Mesenchymal stem cell (in vitro differentiated cells and primary cell): Measurements from ENCODE around the gene NEK2.

Experiments
- DNase-seq: peaks from one replicate; pipeline ENCODE4 v3.0.0-alpha.2; 2013
- H2AFZ ChIP-seq: one replicate; pipeline ENCODE4 v1.6.1; 2013; ENCODE audit warnings: low read depth, mild to moderate bottlenecking, control low read depth, inconsistent platforms, low read length, moderate library complexity
- H2AK5ac ChIP-seq: 2 replicates; pipeline ENCODE4 v1.6.1; 2013; ENCODE audit warnings: low read length, moderate library complexity, mild to moderate bottlenecking, inconsistent platforms; ENCODE audit not compliant: severe bottlenecking
- H2BK120ac ChIP-seq: one replicate; pipeline ENCODE4 v1.6.1; 2013; ENCODE audit warnings: low read depth, mild to moderate bottlenecking, inconsistent platforms, low read length, moderate library complexity
- H2BK12ac ChIP-seq, 2 experiments: one replicate each; pipeline ENCODE4 v1.6.1; 2013; ENCODE audit warnings: inconsistent platforms in 2 of 2, low read length in 2 of 2, mild to moderate bottlenecking in 2 of 2, moderate library complexity in 2 of 2, control low read depth in 1 of 2
- H2BK15ac ChIP-seq: one replicate; pipeline ENCODE4 v1.6.1; 2013; ENCODE audit warnings: mild to moderate bottlenecking, low read depth, inconsistent platforms; ENCODE audit not compliant: poor library complexity, severe bottlenecking
- H2BK5ac ChIP-seq: 2 replicates; pipeline ENCODE4 v1.6.1; 2013; ENCODE audit warnings: low read depth, mild to moderate bottlenecking, low read length, control low read depth, inconsistent platforms; ENCODE audit not compliant: poor library complexity, severe bottlenecking
- H3K14ac ChIP-seq, 2 experiments: one replicate each; pipeline ENCODE4 v1.6.1; 2013; ENCODE audit warnings: inconsistent platforms in 2 of 2, low read length in 2 of 2, control low read depth in 1 of 2, mild to moderate bottlenecking in 1 of 2, moderate library complexity in 1 of 2
- H3K18ac ChIP-seq, 2 experiments: one replicate each; pipeline ENCODE4 v1.6.1; 2013; ENCODE audit warnings: inconsistent platforms in 2 of 2, low read length in 2 of 2, control low read depth in 1 of 2, low read depth in 1 of 2, mild to moderate bottlenecking in 1 of 2
- H3K23ac ChIP-seq, 2 experiments: one replicate each; pipeline ENCODE4 v1.6.1; 2013; ENCODE audit warnings: inconsistent platforms in 2 of 2, low read length in 2 of 2, mild to moderate bottlenecking in 2 of 2, moderate library complexity in 2 of 2, control low read depth in 1 of 2
- H3K27ac ChIP-seq: 2 replicates; pipeline ENCODE4 v1.5.1; 2013; ENCODE audit warnings: mild to moderate bottlenecking, moderate library complexity, low read length, control low read depth, inconsistent platforms; ENCODE audit not compliant: poor library complexity, severe bottlenecking
- H3K27me3 ChIP-seq, 2 experiments: 2 replicates each; pipeline versions ENCODE4 v1.6.1 to v1.7.0; 2013; ENCODE audit warnings: low read length in 2 of 2, mild to moderate bottlenecking in 2 of 2, moderate library complexity in 2 of 2, control low read depth in 1 of 2, inconsistent platforms in 1 of 2; ENCODE audit not compliant: control insufficient read depth in 1 of 2, insufficient read depth in 1 of 2
- H3K36me3 ChIP-seq, 2 experiments: 2 replicates each; pipeline versions ENCODE4 v1.6.1 to v1.7.0; 2013; ENCODE audit warnings: low read length in 2 of 2, control low read depth in 1 of 2, inconsistent platforms in 1 of 2, low read depth in 1 of 2, mild to moderate bottlenecking in 1 of 2; ENCODE audit not compliant: insufficient read depth in 2 of 2, control insufficient read depth in 1 of 2
- H3K4ac ChIP-seq, 2 experiments: one replicate each; pipeline ENCODE4 v1.6.1; 2013; ENCODE audit warnings: inconsistent platforms in 2 of 2, low read length in 2 of 2, mild to moderate bottlenecking in 2 of 2, moderate library complexity in 2 of 2, control low read depth in 1 of 2, low read depth in 1 of 2
- H3K4me1 ChIP-seq: 2 replicates; pipeline ENCODE4 v1.6.1; 2013; ENCODE audit warnings: low read depth, low read length, control low read depth; ENCODE audit not compliant: control insufficient read depth, insufficient read depth
- H3K4me2 ChIP-seq: 2 replicates; pipeline ENCODE4 v1.6.1; 2013; ENCODE audit warnings: low read length, mild to moderate bottlenecking, inconsistent platforms; ENCODE audit not compliant: poor library complexity, severe bottlenecking
- H3K4me3 ChIP-seq, 2 experiments: 2 replicates each; pipeline versions ENCODE4 v1.5.1 to v1.7.0; 2013; ENCODE audit warnings: low read length in 2 of 2, mild to moderate bottlenecking in 2 of 2, control low read depth in 1 of 2, low read depth in 1 of 2; ENCODE audit not compliant: insufficient read depth in 1 of 2
- H3K79me1 ChIP-seq: replicated peaks from 2 replicates; pipeline ENCODE4 v1.6.1; 2013; ENCODE audit warnings: mild to moderate bottlenecking, control low read depth, low read length, inconsistent platforms; ENCODE audit not compliant: poor library complexity, severe bottlenecking
- H3K9ac ChIP-seq: 2 replicates; pipeline ENCODE4 v1.7.0; 2013; ENCODE audit warnings: mild to moderate bottlenecking, low read length, moderate library complexity
- H3K9me3 ChIP-seq: 2 replicates; pipeline ENCODE4 v1.7.0; 2013; ENCODE audit warnings: mild to moderate bottlenecking, low read length; ENCODE audit not compliant: control insufficient read depth
- H4K8ac ChIP-seq: one replicate; pipeline ENCODE4 v1.6.1; 2013; ENCODE audit warnings: inconsistent platforms, mild to moderate bottlenecking, low read length, moderate library complexity
- H4K91ac ChIP-seq: one replicate; pipeline ENCODE4 v1.6.1; 2013; ENCODE audit warnings: mild to moderate bottlenecking, low read length, inconsistent platforms
- WGBS: methylation state at CpG from one replicate; pipeline ENCODE4 v1.1.7; 2013; ENCODE audit warnings: mixed read lengths; 5-methylcytosine and 5-hydroxymethylcytosine counted together

NEK2 gene

GRCh38 chr1:211639475-211640300 lies 35.7 kb downstream of the NEK2 start:
- H3K79me1 ChIP-seq, result peaks cover 2% of the 10 kb centered on the region
- peak overlapping the region; percentile 76 for H3K27ac ChIP-seq
- no peaks in the 10 kb centered on the region for H3K9me3 ChIP-seq
- peaks cover 26% of the 10 kb centered on the region for H3K4me1 ChIP-seq
- no peak overlapping the region for H2BK120ac ChIP-seq
- DNase-seq, result peak; percentile 80
- peak overlapping the region in 1 of 2 experiments; percentile 58 for H3K14ac ChIP-seq
- H3K4me3 ChIP-seq, result peak overlapping the region in 1 of 2 experiments; percentile 5
- H2AFZ ChIP-seq, result no peak overlapping the region
- no peak overlapping the region for H3K9ac ChIP-seq
- no peak overlapping the region for H2BK5ac ChIP-seq
- H3K18ac ChIP-seq, result no peak overlapping the region
- H3K23ac ChIP-seq, result peak overlapping the region in 1 of 2 experiments; percentile 73
- no peak overlapping the region for H4K91ac ChIP-seq
- H2BK15ac ChIP-seq, result no peak overlapping the region
- no peak overlapping the region for H4K8ac ChIP-seq
- no peak overlapping the region for H3K4ac ChIP-seq
- H3K36me3 ChIP-seq, result no peaks in the 10 kb centered on the region
- peak overlapping the region; percentile 3 for H3K4me2 ChIP-seq
- no peaks in the 10 kb centered on the region for H3K27me3 ChIP-seq
- peak overlapping the region in 1 of 2 experiments; percentile 55 for H2BK12ac ChIP-seq
- peak overlapping the region; percentile 58 for H2AK5ac ChIP-seq
- 41% methylated on average over 13 of the region's 13 CpGs for WGBS

DNA sequence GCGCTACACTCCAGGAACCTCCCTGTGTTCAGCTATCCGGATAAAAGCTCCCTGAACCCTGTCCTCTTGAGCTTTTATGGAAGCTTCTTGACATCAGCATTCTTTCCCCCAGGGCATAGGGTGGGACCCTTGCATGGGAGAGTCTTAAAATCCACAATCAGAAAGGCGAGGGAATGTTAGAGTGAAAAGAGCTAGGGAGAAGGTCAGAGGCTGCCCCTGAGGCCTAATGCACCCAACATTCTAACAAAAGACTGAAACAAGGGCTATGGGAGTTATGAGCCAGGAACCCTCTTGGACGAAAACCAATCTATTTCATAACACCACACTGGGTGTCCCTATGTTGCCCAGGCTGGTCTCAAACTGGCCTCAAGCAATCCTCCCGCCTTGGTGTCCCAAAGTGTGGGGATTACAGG lies 36.7 kb downstream of the NEK2 start:
- Histone ChIP-seq H3K9ac (no peak overlapping the region), H3K18ac (no peak overlapping the region), H3K4ac (no peak overlapping the region), H2BK120ac (no peak overlapping the region), H4K91ac (no peak overlapping the region), H3K4me1 (peaks cover 25% of the 10 kb centered on the region), H2BK5ac (peak overlapping the region; percentile 61), H3K27ac (no peak overlapping the region), H2BK15ac (no peak overlapping the region), H3K79me1 (peaks cover 2% of the 10 kb centered on the region), H3K14ac (no peak overlapping the region), H3K27me3 (no peaks in the 10 kb centered on the region), H4K8ac (no peak overlapping the region), H3K9me3 (no peaks in the 10 kb centered on the region), H3K4me3 (no peak overlapping the region), H3K4me2 (no peak overlapping the region), H3K23ac (no peak overlapping the region), H2AFZ (no peak overlapping the region), H2BK12ac (no peak overlapping the region), H2AK5ac (peak overlapping the region; percentile 89), H3K36me3 (no peaks in the 10 kb centered on the region)
- 75% methylated on average over 5 of the region's 5 CpGs for WGBS
- no peak for DNase-seq

DNA sequence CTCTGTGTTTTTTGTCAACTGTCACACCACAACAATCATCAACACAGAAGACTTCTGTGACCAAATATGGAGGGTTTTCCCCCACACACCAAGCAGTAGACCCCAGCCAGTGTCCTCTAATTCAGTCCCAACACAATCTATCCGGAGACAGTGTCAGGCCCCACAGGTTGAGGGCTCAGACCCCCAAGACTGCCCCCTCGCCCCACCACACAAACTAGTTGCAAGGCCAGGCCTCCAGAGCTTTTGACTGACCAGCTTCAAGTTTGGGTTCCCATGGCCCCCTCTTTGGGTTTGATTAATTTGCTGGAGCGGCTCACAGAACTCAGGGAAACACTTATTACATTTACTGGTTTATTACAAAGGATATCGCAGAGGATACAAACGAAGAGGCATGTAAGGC lies 37.2 kb downstream of the NEK2 start:
- Histone ChIP-seq H3K79me1 (peaks cover 2% of the 10 kb centered on the region), H4K8ac (no peak overlapping the region), H4K91ac (no peak overlapping the region), H3K4ac (no peak overlapping the region), H3K18ac (no peak overlapping the region), H3K4me1 (peaks cover 25% of the 10 kb centered on the region), H3K36me3 (no peaks in the 10 kb centered on the region), H3K9me3 (no peaks in the 10 kb centered on the region), H3K27me3 (no peaks in the 10 kb centered on the region), H3K27ac (no peak overlapping the region), H2BK5ac (no peak overlapping the region), H3K23ac (no peak overlapping the region), H2AFZ (no peak overlapping the region), H3K4me2 (no peak overlapping the region), H3K14ac (no peak overlapping the region), H2BK120ac (no peak overlapping the region), H3K4me3 (no peak overlapping the region), H3K9ac (no peak overlapping the region), H2AK5ac (peak overlapping the region; percentile 66), H2BK15ac (no peak overlapping the region), H2BK12ac (no peak overlapping the region)
- no peak for DNase-seq
- whole genome bisulfite sequencing, result 80% methylated on average over 5 of the region's 5 CpGs

DNA sequence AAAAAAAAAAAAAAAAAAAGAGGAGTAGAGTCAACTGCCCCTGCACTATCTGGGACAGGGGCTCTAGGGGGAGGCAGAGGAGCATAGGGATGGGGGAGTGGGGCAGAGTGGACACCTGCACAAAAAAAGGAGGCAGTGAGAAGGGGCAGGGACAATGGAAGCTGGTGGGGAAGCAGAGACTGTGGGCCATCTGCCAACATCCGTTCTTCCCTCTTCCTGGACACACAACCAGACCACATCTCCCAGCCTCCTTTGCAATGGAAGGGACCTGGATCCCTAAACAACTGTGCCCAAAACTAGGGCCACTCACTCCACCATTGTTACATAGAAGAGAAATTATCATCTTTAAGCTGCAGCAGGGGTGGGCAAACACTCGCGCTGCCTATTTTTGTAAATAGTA lies 38.4 kb downstream of the NEK2 start:
- Histone ChIP-seq H3K4me1 (peaks cover 30% of the 10 kb centered on the region), H3K79me1 (peaks cover 2% of the 10 kb centered on the region), H3K4ac (no peak overlapping the region), H3K18ac (no peak overlapping the region), H2AK5ac (peak overlapping the region; percentile 72), H3K4me3 (no peak overlapping the region), H4K8ac (no peak overlapping the region), H3K9me3 (no peaks in the 10 kb centered on the region), H3K4me2 (no peak overlapping the region), H3K9ac (no peak overlapping the region), H2AFZ (no peak overlapping the region), H3K23ac (no peak overlapping the region), H2BK5ac (no peak overlapping the region), H2BK12ac (peak overlapping the region in 1 of 2 experiments; percentile 1), H2BK120ac (no peak overlapping the region), H3K36me3 (no peaks in the 10 kb centered on the region), H4K91ac (no peak overlapping the region), H2BK15ac (no peak overlapping the region), H3K27me3 (no peaks in the 10 kb centered on the region), H3K14ac (no peak overlapping the region), H3K27ac (peak overlapping the region; percentile 10)
- 20% methylated on average over 1 of the region's 3 CpGs for WGBS
- no peak for DNase-seq
